Right renal pelvis (tissue), 4 donors: ENCODE data around the gene HECTD4. TPM values are rescaled to one million over a fixed set of nuclear protein-coding genes. Genes with fewer than 3 reads are reported as not detected.
"Not testable (repeated sequence)": the region's sequence is repeated elsewhere in the genome, so short reads cannot be mapped to it uniquely, and the experiment has no call there.

Experiments
- DNase-seq, 4 donors: peaks; one replicate each; pipeline ENCODE4 v3.0.0-alpha.2; 2013; ENCODE audit warnings: low read depth in 4 of 4, low spot score in 3 of 4, missing footprints in 1 of 4
- polyA plus RNA-seq, 4 donors: library from polyadenylated mRNA; unstranded; fragments of 120-200 nt; gene quantifications; one replicate each; pipeline ENCODE4 v1.2.1, GENCODE V29; 2013; ENCODE audit not compliant: insufficient read length in 4 of 4

Gene HECTD4
- polyA plus RNA-seq, 4 donors = 44.5 to 58.9 (median 45.9) TPM

GRCh38 chr12:112406519-112407488, 24.6 kb upstream of the HECTD4 start:
- no peak for DNase-seq

GRCh38 chr12:112401903-112402498, 19.8 kb upstream of the HECTD4 start:
- DNase-seq = no peak

GRCh38 chr12:112401054-112401453, 18.8 kb upstream of the HECTD4 start:
- DNase-seq = no peak

- no peak for DNase-seq
Measured at GRCh38 chr12:112393328-112393727, 11.1 kb upstream of the HECTD4 start.

- not testable (repeated sequence) for DNase-seq
Measured at GRCh38 chr12:112389922-112390654, 7.9 kb upstream of the HECTD4 start.

GRCh38 chr12:112389228-112389627, 7.0 kb upstream of the HECTD4 start:
- DNase-seq = no peak

GRCh38 chr12:112386726-112387125, 4.5 kb upstream of the HECTD4 start:
- DNase-seq = no peak

GRCh38 chr12:112382866-112383265, 635 bp upstream of the HECTD4 start:
- DNase-seq = no peak

GRCh38 chr12:112381406-112381882, 787 bp downstream of the HECTD4 start:
- peak in 1 of 4 donors; percentile 13 for DNase-seq

GRCh38 chr12:112380663-112381405, 1.4 kb downstream of the HECTD4 start:
- DNase-seq = peak in 1 of 4 donors; percentile 8

- DNase-seq = no peak
Measured at GRCh38 chr12:112375105-112375504, 7.1 kb downstream of the HECTD4 start.

- no peak for DNase-seq
Measured at GRCh38 chr12:112374166-112374740, 8.0 kb downstream of the HECTD4 start.

GRCh38 chr12:112370868-112371510, 11.2 kb downstream of the HECTD4 start:
- no peak for DNase-seq

GRCh38 chr12:112370199-112370598, 12.0 kb downstream of the HECTD4 start:
- DNase-seq = no peak

- DNase-seq = no peak
Measured at GRCh38 chr12:112368856-112369255, 13.4 kb downstream of the HECTD4 start.

- no peak for DNase-seq
Measured at GRCh38 chr12:112367965-112368364, 14.3 kb downstream of the HECTD4 start.

GRCh38 chr12:112362310-112362709, 19.9 kb downstream of the HECTD4 start:
- DNase-seq = no peak

- no peak for DNase-seq
Measured at GRCh38 chr12:112361271-112361670, 21.0 kb downstream of the HECTD4 start.

GRCh38 chr12:112359290-112359689, 22.9 kb downstream of the HECTD4 start:
- no peak for DNase-seq
